ENCODE data around the gene EMC8. TPM values are rescaled to one million over a fixed set of nuclear protein-coding genes. Genes with fewer than 3 reads are reported as not detected.
"Not testable (repeated sequence)": the region's sequence is repeated elsewhere in the genome, so short reads cannot be mapped to it uniquely, and the experiment has no call there.

EMC8 gene
- polyA plus RNA-seq, 1 experiment: 30.5 TPM

DNA sequence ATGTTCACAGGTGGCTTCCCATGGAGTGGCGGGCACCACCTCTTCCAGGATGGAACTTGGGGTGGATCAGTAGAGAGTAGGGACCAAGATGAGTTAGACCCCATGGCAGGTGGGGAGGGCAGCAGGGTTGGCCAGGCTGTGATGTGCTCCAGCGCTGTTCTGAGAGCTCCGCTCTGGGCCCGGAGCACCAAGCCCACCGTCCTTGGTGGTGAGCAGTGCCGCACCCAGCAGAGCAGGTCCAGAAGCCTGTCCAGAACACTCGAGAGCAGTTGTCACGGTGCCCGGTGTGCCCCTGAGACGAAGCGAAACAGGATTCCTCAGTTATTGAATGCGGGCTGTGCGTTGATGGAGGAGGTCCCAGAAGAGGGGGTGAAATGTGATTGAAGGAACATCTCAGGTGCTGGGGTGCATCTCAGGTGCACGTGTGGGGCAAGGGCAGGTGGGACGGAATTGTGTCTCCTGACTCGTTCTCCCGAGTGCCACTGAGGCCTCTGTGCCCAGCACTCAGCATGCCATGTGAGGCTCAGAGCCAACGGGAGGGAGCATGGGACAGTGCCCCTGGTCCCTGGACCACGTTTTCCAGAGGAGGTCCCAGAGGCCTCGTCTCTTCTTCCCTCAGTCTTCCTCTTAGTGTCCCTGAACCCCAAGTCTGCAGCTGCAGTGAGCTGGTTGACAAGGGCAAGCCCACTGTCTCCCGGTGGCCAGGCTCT lies 39.7 kb upstream of the EMC8 start:
- CTCF ChIA-PET: no interaction called here
- no peak overlapping the region for H3K4me3 ChIP-seq (ENCODE audit: low read depth, low read length)

DNA sequence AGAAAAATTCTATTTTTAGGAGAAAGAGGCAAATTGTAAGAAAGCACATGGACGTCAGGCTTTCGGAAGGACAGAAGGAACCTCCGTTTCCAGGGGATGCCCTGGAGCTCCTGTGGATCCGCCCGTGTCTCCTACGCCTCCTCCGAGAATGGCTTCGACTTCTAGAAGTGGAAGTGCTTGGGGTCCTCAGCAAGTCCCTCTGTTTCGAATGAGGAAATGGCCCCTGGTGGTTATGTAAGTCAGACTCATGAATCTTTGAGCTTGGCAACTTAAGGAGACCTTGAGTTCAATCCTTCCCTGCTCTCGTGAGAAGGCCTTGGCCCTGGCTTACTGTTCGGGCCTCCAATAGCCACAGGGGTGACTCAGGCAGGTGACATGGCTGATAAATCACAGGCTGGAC lies 39.0 kb upstream of the EMC8 start:
- no peak overlapping the region for H3K27ac ChIP-seq (ENCODE audit: low read depth, low read length)
- no peak for DNase-seq (ENCODE audit: low read depth, low spot score)
- TF ChIP-seq, protein P1, sequence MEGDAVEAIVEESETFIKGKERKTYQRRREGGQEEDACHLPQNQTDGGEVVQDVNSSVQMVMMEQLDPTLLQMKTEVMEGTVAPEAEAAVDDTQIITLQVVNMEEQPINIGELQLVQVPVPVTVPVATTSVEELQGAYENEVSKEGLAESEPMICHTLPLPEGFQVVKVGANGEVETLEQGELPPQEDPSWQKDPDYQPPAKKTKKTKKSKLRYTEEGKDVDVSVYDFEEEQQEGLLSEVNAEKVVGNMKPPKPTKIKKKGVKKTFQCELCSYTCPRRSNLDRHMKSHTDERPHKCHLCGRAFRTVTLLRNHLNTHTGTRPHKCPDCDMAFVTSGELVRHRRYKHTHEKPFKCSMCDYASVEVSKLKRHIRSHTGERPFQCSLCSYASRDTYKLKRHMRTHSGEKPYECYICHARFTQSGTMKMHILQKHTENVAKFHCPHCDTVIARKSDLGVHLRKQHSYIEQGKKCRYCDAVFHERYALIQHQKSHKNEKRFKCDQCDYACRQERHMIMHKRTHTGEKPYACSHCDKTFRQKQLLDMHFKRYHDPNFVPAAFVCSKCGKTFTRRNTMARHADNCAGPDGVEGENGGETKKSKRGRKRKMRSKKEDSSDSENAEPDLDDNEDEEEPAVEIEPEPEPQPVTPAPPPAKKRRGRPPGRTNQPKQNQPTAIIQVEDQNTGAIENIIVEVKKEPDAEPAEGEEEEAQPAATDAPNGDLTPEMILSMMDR (IDR thresholded peaks at IDR 0.05; ENCODE audit: low read depth, low read length): no peak
- peaks cover 19% of the 10 kb centered on the region for H3K9me3 ChIP-seq (ENCODE audit: control insufficient read depth, insufficient read depth, low read length)
- ChIA-PET CTCF (no interaction called here), POLR2A (no interaction called here)
- H3K27me3 ChIP-seq (ENCODE audit: control insufficient read depth, insufficient read depth, low read length): peaks cover 57% of the 10 kb centered on the region
- no peak overlapping the region for H3K4me3 ChIP-seq (ENCODE audit: low read depth, low read length)

More for the DNA sequence above, 39.7 kb upstream of the EMC8 start:
- Histone ChIP-seq H3K27ac (ENCODE audit: low read depth, low read length) (no peak overlapping the region), H3K9me3 (ENCODE audit: control insufficient read depth, insufficient read depth, low read length) (peaks cover 15% of the 10 kb centered on the region), H3K27me3 (ENCODE audit: control insufficient read depth, insufficient read depth, low read length) (peaks cover 62% of the 10 kb centered on the region)
- POLR2A ChIA-PET: no interaction called here
- TF ChIP-seq, protein P1 (IDR thresholded peaks at IDR 0.05; ENCODE audit: low read depth, low read length): no peak
- DNase-seq (ENCODE audit: low read depth, low spot score): no peak

DNA sequence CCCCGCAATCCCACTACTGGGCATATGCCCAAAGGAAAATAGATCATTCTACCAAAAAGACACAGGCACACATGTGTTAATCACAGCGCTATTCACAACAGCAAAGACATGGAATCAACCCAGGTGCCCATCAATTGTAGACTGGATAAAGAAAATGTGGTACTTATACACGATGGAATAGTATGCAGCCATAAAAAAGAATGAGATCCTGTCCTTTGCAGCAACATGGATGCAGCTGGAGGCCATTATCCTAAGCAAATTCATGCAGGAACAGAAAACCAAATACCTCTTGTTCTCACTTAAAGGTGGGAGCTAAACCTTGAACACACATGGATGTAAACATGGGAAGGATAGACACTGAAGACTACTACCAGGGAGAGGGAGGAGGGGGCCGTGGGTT lies 38.3 kb upstream of the EMC8 start:
- not testable (repeated sequence) for H3K4me3 ChIP-seq (ENCODE audit: low read depth, low read length); DNase-seq (ENCODE audit: low read depth, low spot score); H3K27ac ChIP-seq (ENCODE audit: low read depth, low read length)
- POLR2A ChIA-PET: interaction anchor here (1.0 kb wide), 1 partner anchor 8 kb away, joined by 3 read pairs; no protein-coding TSS in a partner anchor
- Histone ChIP-seq H3K27me3 (ENCODE audit: control insufficient read depth, insufficient read depth, low read length) (peaks cover 54% of the 10 kb centered on the region), H3K9me3 (ENCODE audit: control insufficient read depth, insufficient read depth, low read length) (peaks cover 21% of the 10 kb centered on the region)
- CTCF ChIA-PET: interaction anchor here (1.2 kb wide), 1 partner anchor 149 kb away, joined by 3 read pairs; no protein-coding TSS in a partner anchor

DNA sequence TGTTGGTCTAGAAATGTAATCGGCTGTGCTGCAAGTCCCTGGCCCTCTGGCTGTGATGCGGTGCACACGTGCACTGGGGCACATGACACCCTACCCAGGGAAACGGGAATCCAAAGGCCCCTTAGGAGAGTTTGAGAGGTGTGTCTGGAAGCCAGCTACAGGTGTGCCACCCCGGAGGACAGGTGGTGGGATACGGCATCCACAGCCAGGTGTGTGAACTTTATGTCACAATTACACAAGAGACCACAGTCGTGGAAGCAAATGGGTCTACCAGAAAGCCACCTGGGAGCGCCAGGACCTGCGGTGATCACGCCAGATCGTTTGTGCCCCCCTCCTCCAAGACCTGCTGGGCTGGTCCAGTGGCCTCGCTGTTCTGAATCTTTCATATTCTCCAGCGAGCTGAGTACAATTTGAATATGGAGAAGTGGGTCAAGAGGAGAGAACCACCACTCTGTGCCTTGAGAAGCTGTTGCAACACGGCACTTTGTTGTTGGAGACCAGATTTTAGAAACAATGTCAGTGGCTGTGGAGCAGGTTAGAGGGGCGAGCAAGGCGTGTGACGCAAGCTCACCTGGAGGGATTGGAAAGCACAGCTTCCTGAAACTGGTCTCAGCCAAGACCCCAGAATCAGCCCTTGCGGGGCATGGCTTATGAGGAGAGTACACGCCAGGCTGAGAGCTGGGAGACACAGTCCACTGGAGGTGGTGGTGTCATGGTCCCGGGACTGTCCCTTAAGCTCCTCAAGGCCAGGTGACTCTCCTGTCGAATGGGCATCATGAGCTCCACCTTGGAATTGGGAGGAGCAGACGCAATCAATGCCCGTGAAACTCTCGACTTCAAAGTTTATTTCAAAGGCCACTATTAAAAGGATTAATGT lies 37.6 kb upstream of the EMC8 start:
- CTCF ChIA-PET: interaction anchor here (0.8 to 1.2 kb wide), 2 partner anchors 150 to 179 kb away, joined by 3 read pairs; no protein-coding TSS in a partner anchor
- H3K27ac ChIP-seq (ENCODE audit: low read depth, low read length): no peak overlapping the region
- POLR2A ChIA-PET: interaction anchor here (1.0 kb wide), 1 partner anchor 9 kb away, joined by 3 read pairs; no protein-coding TSS in a partner anchor
- TF ChIP-seq, protein P1 (IDR thresholded peaks at IDR 0.05; ENCODE audit: low read depth, low read length): no peak
- DNase-seq (ENCODE audit: low read depth, low spot score): no peak
- H3K4me3 ChIP-seq (ENCODE audit: low read depth, low read length): no peak overlapping the region
- peaks cover 52% of the 10 kb centered on the region for H3K27me3 ChIP-seq (ENCODE audit: control insufficient read depth, insufficient read depth, low read length)
- H3K9me3 ChIP-seq (ENCODE audit: control insufficient read depth, insufficient read depth, low read length): peaks cover 23% of the 10 kb centered on the region

DNA sequence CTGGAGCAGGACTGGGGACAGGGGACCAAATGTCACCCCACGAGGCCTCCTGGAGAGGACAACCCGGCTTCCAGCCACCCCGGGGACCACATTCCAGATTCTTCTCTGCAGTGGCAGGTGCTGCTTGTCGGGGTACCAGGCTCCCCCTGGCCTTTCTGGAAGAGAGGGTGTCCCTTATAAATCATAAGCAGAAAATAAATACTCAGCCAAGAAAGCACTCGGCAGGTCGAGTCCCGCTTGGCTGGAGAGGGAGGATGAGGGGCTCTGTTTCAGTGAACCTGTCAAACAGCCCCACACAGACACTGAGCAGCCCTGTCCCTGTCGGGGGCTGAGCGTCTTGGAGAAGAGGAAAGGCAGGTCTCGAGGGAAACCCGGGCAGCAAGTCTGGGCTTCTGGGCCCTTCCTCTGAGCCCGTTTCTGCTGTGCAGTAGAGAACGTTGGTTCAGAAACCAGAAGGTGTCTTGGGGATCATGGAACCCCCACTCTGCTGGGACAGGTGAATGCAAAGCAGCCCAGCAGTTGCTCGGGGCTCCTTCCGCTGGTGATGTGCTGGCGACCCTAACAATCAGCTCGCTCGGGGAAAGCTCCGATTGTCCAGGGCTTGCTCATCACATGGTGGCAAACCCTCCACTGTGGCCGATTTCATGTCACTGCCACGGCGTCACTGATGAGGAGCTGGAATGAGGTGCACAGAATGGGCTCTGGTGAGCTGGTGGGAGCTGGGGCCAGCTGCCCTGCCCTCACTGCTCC lies 36.8 kb upstream of the EMC8 start:
- POLR2A ChIA-PET: no interaction called here

More for the DNA sequence above, 36.8 kb upstream of the EMC8 start:
- Histone ChIP-seq H3K27ac (ENCODE audit: low read depth, low read length) (no peak overlapping the region), H3K4me3 (ENCODE audit: low read depth, low read length) (no peak overlapping the region), H3K9me3 (ENCODE audit: control insufficient read depth, insufficient read depth, low read length) (peaks cover 23% of the 10 kb centered on the region), H3K27me3 (ENCODE audit: control insufficient read depth, insufficient read depth, low read length) (peaks cover 51% of the 10 kb centered on the region)
- TF ChIP-seq, protein P1 (IDR thresholded peaks at IDR 0.05; ENCODE audit: low read depth, low read length): no peak
- CTCF ChIA-PET: interaction anchor here (1.5 kb wide), 1 partner anchor 15 kb away, joined by 6 read pairs; no protein-coding TSS in a partner anchor
- no peak for DNase-seq (ENCODE audit: low read depth, low spot score)
